Stimulated activated CD8-positive, alpha-beta memory T cell treated with anti-CD3 and anti-CD28 coated beads, Interleukin-12 subunit alpha, Interleukin-12 subunit beta, amount 100 ng/mL, for 1 hour (primary cell): ENCODE measurements around the gene POLR1H.
A peak's percentile ranks its signal among the peaks of the same experiment; 100 is the strongest.

ENCODE experiments used
- DNase-seq: peaks from one replicate; pipeline ENCODE4 v3.0.0-alpha.2; 2020; ENCODE audit warnings: low read depth

Gene POLR1H

GRCh38 chr6:30062471-30063178 is 1.6 kb downstream of the POLR1H start:
- no peak for DNase-seq

- no peak for DNase-seq
Observed at GRCh38 chr6:30063315-30063714, 2.2 kb downstream of the POLR1H start.

- no peak for DNase-seq
Observed at GRCh38 chr6:30066082-30066481, 5.0 kb downstream of the POLR1H start.

GRCh38 chr6:30066577-30067459 is 5.8 kb downstream of the POLR1H start, which contains the start of gene PPP1R11:
PPP1R11 (plus strand) TSS chr6:30067198; CDS start chr6:30067411, 213 bp downstream.
- peak; percentile 99 for DNase-seq

- no peak for DNase-seq
Observed at GRCh38 chr6:30067460-30068139, 6.5 kb downstream of the POLR1H start.

- no peak for DNase-seq
Observed at GRCh38 chr6:30071081-30071818, 10.2 kb downstream of the POLR1H start.

- no peak for DNase-seq
Observed at GRCh38 chr6:30071858-30072257, 10.8 kb downstream of the POLR1H start.

- no peak for DNase-seq
Observed at GRCh38 chr6:30073489-30074235, 12.6 kb downstream of the POLR1H start.

GRCh38 chr6:30074331-30075093 is 13.4 kb downstream of the POLR1H start:
- no peak for DNase-seq

GRCh38 chr6:30075094-30075789 is 14.2 kb downstream of the POLR1H start, which contains the start of gene RNF39:
RNF39 (minus strand) TSS chr6:30075769; CDS start chr6:30075585, 184 bp downstream.
- DNase-seq = no peak

- DNase-seq = no peak
Observed at GRCh38 chr6:30075790-30076732, 15.0 kb downstream of the POLR1H start.

- DNase-seq = no peak
Observed at GRCh38 chr6:30077218-30077617, 16.2 kb downstream of the POLR1H start.

- DNase-seq = no peak
Observed at GRCh38 chr6:30087876-30088275, 26.8 kb downstream of the POLR1H start.

- no peak for DNase-seq
Observed at GRCh38 chr6:30091577-30092381, 30.7 kb downstream of the POLR1H start.

- no peak for DNase-seq
Observed at GRCh38 chr6:30092852-30093543, 31.9 kb downstream of the POLR1H start.

- no peak for DNase-seq
Observed at GRCh38 chr6:30093951-30094661, 33.0 kb downstream of the POLR1H start.
